ENCODE results near the gene PRMT3. TPM values are rescaled to one million over a fixed set of nuclear protein-coding genes. Genes with fewer than 3 reads are reported as not detected.
"Not testable (repeated sequence)": the region's sequence is repeated elsewhere in the genome, so short reads cannot be mapped to it uniquely, and the experiment has no call there.

Gene PRMT3
- polyA plus RNA-seq, 3 donors: 17.6 to 18.5 (median 17.8) TPM

GRCh38 chr11:20453657-20454316, 66.3 kb downstream of the PRMT3 start:
- DNase-seq (ENCODE audit: low read depth in 3 of 3, low spot score in 2 of 3): no peak

GRCh38 chr11:20457001-20457799, 69.7 kb downstream of the PRMT3 start:
- DNase-seq (ENCODE audit: low read depth in 3 of 3, low spot score in 2 of 3): no peak

- DNase-seq (ENCODE audit: low read depth in 3 of 3, low spot score in 2 of 3): no peak
Measured at GRCh38 chr11:20457934-20458680, 70.6 kb downstream of the PRMT3 start.

GRCh38 chr11:20458905-20459632, 71.6 kb downstream of the PRMT3 start:
- no peak for DNase-seq (ENCODE audit: low read depth in 3 of 3, low spot score in 2 of 3)

GRCh38 chr11:20459865-20460264, 72.3 kb downstream of the PRMT3 start:
- no peak for DNase-seq (ENCODE audit: low read depth in 3 of 3, low spot score in 2 of 3)

GRCh38 chr11:20464518-20464917, 77.0 kb downstream of the PRMT3 start:
- no peak for DNase-seq (ENCODE audit: low read depth in 3 of 3, low spot score in 2 of 3)

GRCh38 chr11:20467487-20468185, 80.1 kb downstream of the PRMT3 start:
- no peak for DNase-seq (ENCODE audit: low read depth in 3 of 3, low spot score in 2 of 3)

GRCh38 chr11:20470348-20470747, 82.8 kb downstream of the PRMT3 start:
- DNase-seq (ENCODE audit: low read depth in 3 of 3, low spot score in 2 of 3): no peak

- DNase-seq (ENCODE audit: low read depth in 3 of 3, low spot score in 2 of 3): not testable (repeated sequence)
Measured at GRCh38 chr11:20471929-20472328, 84.4 kb downstream of the PRMT3 start.

- no peak for DNase-seq (ENCODE audit: low read depth in 3 of 3, low spot score in 2 of 3)
Measured at GRCh38 chr11:20474176-20474881, 86.8 kb downstream of the PRMT3 start.

GRCh38 chr11:20474882-20475517, 87.5 kb downstream of the PRMT3 start:
- DNase-seq (ENCODE audit: low read depth in 3 of 3, low spot score in 2 of 3): no peak

GRCh38 chr11:20477418-20478090, 90.0 kb downstream of the PRMT3 start:
- no peak for DNase-seq (ENCODE audit: low read depth in 3 of 3, low spot score in 2 of 3)

GRCh38 chr11:20479513-20479912, 92.0 kb downstream of the PRMT3 start:
- DNase-seq (ENCODE audit: low read depth in 3 of 3, low spot score in 2 of 3): no peak

GRCh38 chr11:20483931-20484330, 96.4 kb downstream of the PRMT3 start:
- no peak for DNase-seq (ENCODE audit: low read depth in 3 of 3, low spot score in 2 of 3)

GRCh38 chr11:20484416-20484815, 96.9 kb downstream of the PRMT3 start:
- DNase-seq (ENCODE audit: low read depth in 3 of 3, low spot score in 2 of 3): not testable (repeated sequence)

- DNase-seq (ENCODE audit: low read depth in 3 of 3, low spot score in 2 of 3): no peak
Measured at GRCh38 chr11:20488352-20488751, 100.8 kb downstream of the PRMT3 start.

GRCh38 chr11:20489948-20490347, 102.4 kb downstream of the PRMT3 start:
- no peak for DNase-seq (ENCODE audit: low read depth in 3 of 3, low spot score in 2 of 3)

- DNase-seq (ENCODE audit: low read depth in 3 of 3, low spot score in 2 of 3): no peak
Measured at GRCh38 chr11:20493340-20493739, 105.8 kb downstream of the PRMT3 start.
